HEK293 (cell line): ENCODE results near the gene TNKS2.

Experiments
- CTCF ChIA-PET: fragments of 350-600 bp; formaldehyde crosslinking; extraction: SDS; loops from one replicate; lab custom pipeline; 2021; ENCODE audit warnings: antibody characterized with exemption; lab: Yijun Ruan, JAX
- POLR2A ChIA-PET: fragments of 300-600 bp; formaldehyde crosslinking; extraction: SDS; loops from one replicate; lab custom pipeline; 2020; ENCODE audit warnings: antibody characterized with exemption, inconsistent platforms; lab: Yijun Ruan, JAX
- H3K27ac ChIP-seq: fragments of 200-500 bp; sonication (Bioruptor generic); 2 replicates; pipeline ENCODE4 v1.5.1; 2014; ENCODE audit warnings: low read depth, low read length, control low read depth, inconsistent platforms; ENCODE audit errors: extremely low read depth
- H3K36me3 ChIP-seq, 2 experiments: fragments of 200-500 bp in 1 of 2; sonication (Bioruptor generic) in 1 of 2; 1 replicate in 1 of 2; 2 replicates in 1 of 2; pipeline ENCODE4 v1.5.1; 2014 to 2017; ENCODE audit warnings: inconsistent platforms in 2 of 2, low read length in 2 of 2; ENCODE audit not compliant: control insufficient read depth in 2 of 2, insufficient read depth in 1 of 2
- H3K4me1 ChIP-seq: fragments of 200-500 bp; sonication (Bioruptor generic); 2 replicates; pipeline ENCODE4 v1.5.1; 2014; ENCODE audit warnings: mild to moderate bottlenecking, low read length, inconsistent platforms; ENCODE audit not compliant: control insufficient read depth, insufficient read depth
- H3K4me3 ChIP-seq: 2 replicates; pipeline ENCODE4 v1.5.1; 2011; ENCODE audit warnings: low read depth, mild to moderate bottlenecking, control low read depth, low read length, moderate library complexity
- H3K9me3 ChIP-seq: fragments of 200-500 bp; sonication (Bioruptor generic); 2 replicates; pipeline ENCODE4 v1.5.1; 2014; ENCODE audit warnings: low read depth, low read length, inconsistent platforms; ENCODE audit not compliant: control insufficient read depth, insufficient read depth
- FEZF1 ChIP-seq: fragments of 450-650 bp; formaldehyde crosslinking; IDR thresholded peaks from 2 replicates; pipeline ENCODE4 v1.5.1; 2016; ENCODE audit warnings: missing biosample characterization, missing genetic modification characterization
- GLIS2 ChIP-seq: fragments of 450-650 bp; formaldehyde crosslinking; IDR thresholded peaks from 2 replicates; pipeline ENCODE4 v1.5.1; 2016; ENCODE audit warnings: missing biosample characterization, missing genetic modification characterization
- OSR2 ChIP-seq: fragments of 450-650 bp; formaldehyde crosslinking; IDR thresholded peaks from 2 replicates; pipeline ENCODE4 v1.5.1; 2016; ENCODE audit warnings: missing biosample characterization, missing genetic modification characterization
- SALL2 ChIP-seq: fragments of 450-650 bp; formaldehyde crosslinking; IDR thresholded peaks from 2 replicates; pipeline ENCODE4 v1.5.0; 2017; ENCODE audit warnings: missing biosample characterization, mild to moderate bottlenecking, missing genetic modification characterization, borderline replicate concordance
- ZBTB21 ChIP-seq: fragments of 450-650 bp; formaldehyde crosslinking; IDR thresholded peaks from 2 replicates; pipeline ENCODE4 v1.5.1; 2017; ENCODE audit warnings: missing biosample characterization, missing genetic modification characterization
- ZNF146 ChIP-seq: fragments of 450-650 bp; formaldehyde crosslinking; IDR thresholded peaks from 2 replicates; pipeline ENCODE4 v1.5.1; 2016; ENCODE audit warnings: missing biosample characterization, missing genetic modification characterization
- ZNF169 ChIP-seq: fragments of 450-650 bp; formaldehyde crosslinking; IDR thresholded peaks from 2 replicates; pipeline ENCODE4 v1.5.1; 2016; ENCODE audit warnings: missing biosample characterization, missing genetic modification characterization
- ZNF341 ChIP-seq: fragments of 450-650 bp; formaldehyde crosslinking; IDR thresholded peaks from 2 replicates; pipeline ENCODE4; 2016; ENCODE audit warnings: low read depth, missing biosample characterization, missing genetic modification characterization
- ZNF391 ChIP-seq: fragments of 450-650 bp; formaldehyde crosslinking; IDR thresholded peaks from 2 replicates; pipeline ENCODE4 v1.5.1; 2016; ENCODE audit warnings: low read depth, missing biosample characterization, missing genetic modification characterization, borderline replicate concordance
- ZNF433 ChIP-seq: fragments of 450-650 bp; formaldehyde crosslinking; IDR thresholded peaks from 2 replicates; pipeline ENCODE4 v1.5.1; 2016; ENCODE audit warnings: missing biosample characterization, missing genetic modification characterization, low read depth
- ZNF549 ChIP-seq: fragments of 450-650 bp; IDR thresholded peaks from 2 replicates; pipeline ENCODE4 v1.5.1; 2018; ENCODE audit warnings: missing biosample characterization, missing genetic modification characterization, mild to moderate bottlenecking, inconsistent platforms, moderate library complexity
- ZNF555 ChIP-seq: fragments of 450-650 bp; formaldehyde crosslinking; conservative IDR thresholded peaks from 2 replicates; pipeline ENCODE4 v1.5.1; 2017; ENCODE audit warnings: missing biosample characterization, mild to moderate bottlenecking, missing genetic modification characterization, inconsistent platforms
- ZNF624 ChIP-seq: fragments of 450-650 bp; formaldehyde crosslinking; IDR thresholded peaks from 2 replicates; pipeline ENCODE4 v1.5.1; 2017; ENCODE audit warnings: missing biosample characterization, missing genetic modification characterization
- ZNF658 ChIP-seq: fragments of 450-650 bp; formaldehyde crosslinking; IDR thresholded peaks from 2 replicates; pipeline ENCODE4; 2016; ENCODE audit warnings: missing biosample characterization, missing genetic modification characterization
- ZNF660 ChIP-seq: fragments of 450-650 bp; IDR thresholded peaks from 2 replicates; pipeline ENCODE4 v1.5.1; 2018; ENCODE audit warnings: missing biosample characterization, mild to moderate bottlenecking, missing genetic modification characterization
- ZNF701 ChIP-seq: fragments of 450-650 bp; formaldehyde crosslinking; IDR thresholded peaks from 2 replicates; pipeline ENCODE4 v1.5.1; 2016; ENCODE audit warnings: missing biosample characterization, missing genetic modification characterization
- ZNF768 ChIP-seq: fragments of 450-650 bp; formaldehyde crosslinking; IDR thresholded peaks from 2 replicates; pipeline ENCODE4 v1.5.1; 2018; ENCODE audit warnings: missing biosample characterization, mild to moderate bottlenecking, missing genetic modification characterization
- TF ChIP-seq, protein P1 (sequence below): sonication (generic); formaldehyde crosslinking; IDR thresholded peaks from 2 replicates; pipeline ENCODE4 v1.8.1; 2022; ENCODE audit warnings: mild to moderate bottlenecking, moderate library complexity, missing genetic modification reagents
- TF ChIP-seq, protein P2 (sequence below): fragments of 450-650 bp; formaldehyde crosslinking; IDR thresholded peaks from 2 replicates; pipeline ENCODE4 v1.5.1; 2016; ENCODE audit warnings: missing biosample characterization, missing genetic modification characterization
- TF ChIP-seq, protein P3 (sequence below): fragments of 450-650 bp; formaldehyde crosslinking; IDR thresholded peaks from 2 replicates; pipeline ENCODE4 v1.5.1; 2016; ENCODE audit warnings: missing biosample characterization, missing genetic modification characterization
- TF ChIP-seq, protein P4 (sequence below): fragments of 450-650 bp; formaldehyde crosslinking; IDR thresholded peaks from 2 replicates; pipeline ENCODE4 v1.5.1; 2016; ENCODE audit warnings: missing biosample characterization, missing genetic modification characterization

The TNKS2 gene

DNA sequence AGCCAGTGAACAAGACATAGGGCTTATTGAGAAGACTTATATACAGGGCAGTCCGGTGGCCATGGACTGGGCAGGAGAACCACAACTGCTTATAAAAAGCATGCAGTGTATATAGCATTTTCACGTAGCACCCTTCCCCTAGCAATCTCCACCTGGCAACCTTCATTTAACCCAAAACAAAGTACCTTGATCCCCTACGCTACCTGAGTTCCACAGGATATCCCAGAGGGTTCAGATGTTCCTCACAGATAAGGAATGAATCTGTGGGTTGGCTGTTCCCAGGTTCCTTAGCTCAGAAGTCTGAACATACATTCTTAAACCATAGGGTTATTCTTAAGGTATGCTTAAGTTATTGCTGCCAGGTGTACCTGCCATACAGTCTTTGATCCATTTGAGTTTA, 22.0 kb upstream of the TNKS2 start:
- TF ChIP-seq, protein P1, sequence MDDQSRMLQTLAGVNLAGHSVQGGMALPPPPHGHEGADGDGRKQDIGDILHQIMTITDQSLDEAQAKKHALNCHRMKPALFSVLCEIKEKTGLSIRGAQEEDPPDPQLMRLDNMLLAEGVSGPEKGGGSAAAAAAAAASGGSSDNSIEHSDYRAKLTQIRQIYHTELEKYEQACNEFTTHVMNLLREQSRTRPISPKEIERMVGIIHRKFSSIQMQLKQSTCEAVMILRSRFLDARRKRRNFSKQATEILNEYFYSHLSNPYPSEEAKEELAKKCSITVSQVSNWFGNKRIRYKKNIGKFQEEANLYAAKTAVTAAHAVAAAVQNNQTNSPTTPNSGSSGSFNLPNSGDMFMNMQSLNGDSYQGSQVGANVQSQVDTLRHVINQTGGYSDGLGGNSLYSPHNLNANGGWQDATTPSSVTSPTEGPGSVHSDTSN = no peak
- no peak for TF ChIP-seq OSR2
- TF ChIP-seq SALL2 = no peak
- TF ChIP-seq ZNF169 (tag by site-specific recombination) = no peak
- TF ChIP-seq, protein P2, sequence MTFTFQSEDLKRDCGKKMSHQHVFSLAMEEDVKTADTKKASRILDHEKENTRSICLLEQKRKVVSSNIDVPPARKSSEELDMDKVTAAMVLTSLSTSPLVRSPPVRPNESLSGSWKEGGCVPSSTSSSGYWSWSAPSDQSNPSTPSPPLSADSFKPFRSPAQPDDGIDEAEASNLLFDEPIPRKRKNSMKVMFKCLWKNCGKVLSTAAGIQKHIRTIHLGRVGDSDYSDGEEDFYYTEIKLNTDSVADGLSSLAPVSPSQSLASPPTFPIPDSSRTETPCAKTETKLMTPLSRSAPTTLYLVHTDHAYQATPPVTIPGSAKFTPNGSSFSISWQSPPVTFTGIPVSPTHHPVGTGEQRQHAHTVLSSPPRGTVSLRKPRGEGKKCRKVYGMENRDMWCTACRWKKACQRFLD = no peak
- TF ChIP-seq, protein P3, sequence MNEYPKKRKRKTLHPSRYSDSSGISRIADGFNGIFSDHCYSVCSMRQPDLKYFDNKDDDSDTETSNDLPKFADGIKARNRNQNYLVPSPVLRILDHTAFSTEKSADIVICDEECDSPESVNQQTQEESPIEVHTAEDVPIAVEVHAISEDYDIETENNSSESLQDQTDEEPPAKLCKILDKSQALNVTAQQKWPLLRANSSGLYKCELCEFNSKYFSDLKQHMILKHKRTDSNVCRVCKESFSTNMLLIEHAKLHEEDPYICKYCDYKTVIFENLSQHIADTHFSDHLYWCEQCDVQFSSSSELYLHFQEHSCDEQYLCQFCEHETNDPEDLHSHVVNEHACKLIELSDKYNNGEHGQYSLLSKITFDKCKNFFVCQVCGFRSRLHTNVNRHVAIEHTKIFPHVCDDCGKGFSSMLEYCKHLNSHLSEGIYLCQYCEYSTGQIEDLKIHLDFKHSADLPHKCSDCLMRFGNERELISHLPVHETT (tag by site-specific recombination) = no peak
- TF ChIP-seq ZNF624 = no peak
- no peak for TF ChIP-seq ZNF701 (tag by site-specific recombination)
- TF ChIP-seq ZNF391 (tag by site-specific recombination) = no peak
- TF ChIP-seq ZBTB21 (tag by site-specific recombination) = no peak
- TF ChIP-seq GLIS2 (tag by site-specific recombination) = no peak
- TF ChIP-seq, all 188 proteins: peak for 0
- ChIA-PET CTCF (interaction anchor here (0.6 to 0.7 kb wide), 2 partner anchors 17 to 152 kb away, joined by 3 read pairs; no protein-coding TSS in a partner anchor), POLR2A (no interaction called here)
- Histone ChIP-seq H3K9me3 (no peaks in the 10 kb centered on the region), H3K36me3 (no peaks in the 10 kb centered on the region), H3K4me1 (no peaks in the 10 kb centered on the region), H3K4me3 (no peak overlapping the region), H3K27ac (no peak overlapping the region)

DNA sequence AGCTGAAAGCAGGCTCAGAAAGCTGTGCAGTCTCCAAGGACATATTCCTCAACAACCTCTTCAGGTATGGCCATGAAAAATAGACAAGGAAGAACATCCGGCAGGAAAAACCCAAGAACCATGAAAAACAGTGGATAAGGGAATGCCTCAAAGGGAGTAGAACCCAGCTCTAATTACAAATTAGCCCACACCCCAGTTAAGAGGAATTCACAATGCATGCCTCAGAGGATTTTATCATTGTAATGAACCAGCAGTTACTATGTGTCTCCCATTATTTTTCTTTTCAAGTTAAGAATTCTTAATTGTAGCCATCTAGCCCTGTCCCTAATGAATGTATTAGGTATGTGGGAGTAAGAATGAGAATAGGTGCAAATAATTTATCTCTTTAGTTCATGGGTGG, 19.7 kb upstream of the TNKS2 start:
- no peaks in the 10 kb centered on the region for H3K36me3 ChIP-seq
- no peak overlapping the region for H3K27ac ChIP-seq
- no peak for TF ChIP-seq ZNF146 (tag by site-specific recombination)
- TF ChIP-seq ZNF555 = no peak
- TF ChIP-seq FEZF1 = no peak
- TF ChIP-seq, all 188 proteins: peak for 0
- Histone ChIP-seq H3K4me3 (no peak overlapping the region), H3K4me1 (no peaks in the 10 kb centered on the region), H3K9me3 (no peaks in the 10 kb centered on the region)
- ChIA-PET POLR2A (no interaction called here), CTCF (interaction anchor here (1.5 kb wide), 1 partner anchor 20 kb away, joined by 3 read pairs; no protein-coding TSS in a partner anchor)

DNA sequence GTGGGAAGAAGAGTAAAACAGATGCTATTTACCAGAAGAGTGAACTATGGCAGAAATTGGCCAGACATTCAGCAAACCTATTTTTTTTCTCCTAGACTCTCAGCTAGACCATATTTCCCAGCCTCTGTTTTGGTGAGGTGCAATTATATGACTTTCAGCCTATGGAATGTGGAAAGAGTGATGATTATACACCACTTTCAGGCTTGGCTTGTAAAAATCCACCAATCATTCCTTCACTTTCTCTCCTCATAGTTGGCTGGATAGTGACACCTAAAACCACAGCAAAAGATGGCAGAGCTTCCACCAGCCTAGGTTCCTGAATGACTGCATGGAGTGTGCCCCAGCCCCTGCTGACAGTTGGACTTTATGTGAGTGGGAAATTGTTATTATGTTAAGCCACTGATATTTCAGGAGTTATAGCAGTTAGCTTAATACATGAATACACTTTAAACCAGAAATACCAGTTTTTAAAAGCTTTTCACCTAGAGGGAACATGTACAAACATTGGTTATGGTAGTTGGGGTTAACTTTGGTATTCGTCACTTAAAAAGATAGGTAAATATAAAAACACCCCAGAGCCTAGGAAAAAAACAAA, 19.1 kb upstream of the TNKS2 start:
- H3K4me3 ChIP-seq = no peak overlapping the region
- no peaks in the 10 kb centered on the region for H3K36me3 ChIP-seq
- ChIA-PET CTCF (interaction anchor here (0.7 to 1.5 kb wide), 2 partner anchors 20 to 27 kb away, joined by 3 read pairs; no protein-coding TSS in a partner anchor), POLR2A (interaction anchor here (2.1 kb wide), 1 partner anchor 19 kb away, joined by 7 read pairs; the partner anchor contains the start of gene TNKS2)
- no peaks in the 10 kb centered on the region for H3K9me3 ChIP-seq
- H3K4me1 ChIP-seq = no peaks in the 10 kb centered on the region
- H3K27ac ChIP-seq = no peak overlapping the region
- TF ChIP-seq ZNF768 = no peak
- TF ChIP-seq ZNF433 (tag by site-specific recombination) = no peak
- TF ChIP-seq ZNF549 (tag by site-specific recombination) = no peak
- TF ChIP-seq ZNF341 (tag by site-specific recombination) = no peak
- TF ChIP-seq ZNF658 (tag by site-specific recombination) = no peak
- TF ChIP-seq, protein P4, sequence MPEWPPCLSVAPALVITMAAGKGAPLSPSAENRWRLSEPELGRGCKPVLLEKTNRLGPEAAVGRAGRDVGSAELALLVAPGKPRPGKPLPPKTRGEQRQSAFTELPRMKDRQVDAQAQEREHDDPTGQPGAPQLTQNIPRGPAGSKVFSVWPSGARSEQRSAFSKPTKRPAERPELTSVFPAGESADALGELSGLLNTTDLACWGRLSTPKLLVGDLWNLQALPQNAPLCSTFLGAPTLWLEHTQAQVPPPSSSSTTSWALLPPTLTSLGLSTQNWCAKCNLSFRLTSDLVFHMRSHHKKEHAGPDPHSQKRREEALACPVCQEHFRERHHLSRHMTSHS (tag by site-specific recombination) = no peak
- no peak for TF ChIP-seq ZNF660 (tag by site-specific recombination)
